ENCODE data around the gene CFAP92.

Gene CFAP92

DNA sequence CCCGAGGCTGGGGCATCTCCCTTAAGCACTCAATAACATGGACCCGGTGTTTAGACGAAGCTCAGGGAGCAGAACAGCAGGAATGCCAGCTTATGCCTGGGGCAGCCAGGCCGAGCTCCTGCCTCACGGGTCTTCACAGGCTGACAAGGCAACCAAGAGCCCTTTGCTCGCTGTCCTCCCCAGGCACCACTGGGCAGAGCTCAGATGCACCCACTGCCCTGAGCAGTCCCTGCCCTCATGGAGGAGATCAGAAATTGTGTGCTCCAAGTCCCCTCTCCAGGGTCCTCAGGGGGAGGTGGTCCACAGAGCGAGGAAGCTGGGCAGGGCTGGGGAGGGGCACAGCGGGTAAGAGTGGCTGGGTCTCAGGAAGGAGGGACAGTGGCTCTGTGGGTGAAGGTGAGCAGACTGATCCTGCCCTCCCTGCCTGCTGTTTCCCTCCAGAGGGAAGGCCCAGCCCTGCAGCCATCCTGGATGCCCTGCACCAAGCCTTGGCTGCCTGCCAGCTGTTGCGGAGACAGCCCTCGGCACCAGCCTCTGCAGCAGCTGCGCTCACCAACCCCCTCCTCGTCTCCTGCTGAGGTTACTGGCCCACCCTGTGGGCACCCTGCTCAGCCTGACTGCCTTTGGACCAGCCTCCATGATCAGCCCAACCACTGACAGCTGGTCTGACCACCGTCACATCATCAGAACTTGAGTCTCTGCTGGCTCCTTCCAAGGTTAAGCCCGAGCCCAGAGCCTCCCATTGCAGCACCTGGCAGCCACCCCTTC lies 45.6 kb upstream of the CFAP92 start:
- H4K20me1 ChIP-seq (ENCODE audit: insufficient read depth, low read length) = no peaks in the 10 kb centered on the region
- no peaks in the 10 kb centered on the region; the same call in 1 of the 2 replicates for H3K36me3 ChIP-seq (ENCODE audit: insufficient read depth, low read length)
- peaks cover 13% of the 10 kb centered on the region for H3K27me3 ChIP-seq (ENCODE audit: insufficient read depth, low read length)
- no peak overlapping the region for H3K4me2 ChIP-seq (ENCODE audit: low read length)
- no peak overlapping the region for H2AFZ ChIP-seq (ENCODE audit: low read length)
- H3K4me3 ChIP-seq (ENCODE audit: low read depth, low read length, poor library complexity, severe bottlenecking) = no peak overlapping the region
- H3F3A ChIP-seq (ENCODE audit: insufficient read depth, low read length) = no peaks in the 10 kb centered on the region
- no peaks in the 10 kb centered on the region for H3K9me2 ChIP-seq (ENCODE audit: low read depth, low read length)
- no peak overlapping the region for H3K27ac ChIP-seq (ENCODE audit: low read depth, low read length, poor library complexity, severe bottlenecking)
- H3K4me1 ChIP-seq (ENCODE audit: insufficient read depth, low read length, severe bottlenecking) = no peaks in the 10 kb centered on the region
- TF ChIP-seq, protein P1, sequence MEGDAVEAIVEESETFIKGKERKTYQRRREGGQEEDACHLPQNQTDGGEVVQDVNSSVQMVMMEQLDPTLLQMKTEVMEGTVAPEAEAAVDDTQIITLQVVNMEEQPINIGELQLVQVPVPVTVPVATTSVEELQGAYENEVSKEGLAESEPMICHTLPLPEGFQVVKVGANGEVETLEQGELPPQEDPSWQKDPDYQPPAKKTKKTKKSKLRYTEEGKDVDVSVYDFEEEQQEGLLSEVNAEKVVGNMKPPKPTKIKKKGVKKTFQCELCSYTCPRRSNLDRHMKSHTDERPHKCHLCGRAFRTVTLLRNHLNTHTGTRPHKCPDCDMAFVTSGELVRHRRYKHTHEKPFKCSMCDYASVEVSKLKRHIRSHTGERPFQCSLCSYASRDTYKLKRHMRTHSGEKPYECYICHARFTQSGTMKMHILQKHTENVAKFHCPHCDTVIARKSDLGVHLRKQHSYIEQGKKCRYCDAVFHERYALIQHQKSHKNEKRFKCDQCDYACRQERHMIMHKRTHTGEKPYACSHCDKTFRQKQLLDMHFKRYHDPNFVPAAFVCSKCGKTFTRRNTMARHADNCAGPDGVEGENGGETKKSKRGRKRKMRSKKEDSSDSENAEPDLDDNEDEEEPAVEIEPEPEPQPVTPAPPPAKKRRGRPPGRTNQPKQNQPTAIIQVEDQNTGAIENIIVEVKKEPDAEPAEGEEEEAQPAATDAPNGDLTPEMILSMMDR (IDR thresholded peaks at IDR 0.05; ENCODE audit: low read length) = no peak
- no peak for TF ChIP-seq EZH2 (IDR thresholded peaks at IDR 0.05; ENCODE audit: borderline replicate concordance, low read length)
- H3K9ac ChIP-seq (ENCODE audit: low read length) = no peak overlapping the region
- no peaks in the 10 kb centered on the region for H3K79me2 ChIP-seq (ENCODE audit: insufficient read depth, low read length)
- no peaks in the 10 kb centered on the region for H3K9me3 ChIP-seq (ENCODE audit: low read length)

DNA sequence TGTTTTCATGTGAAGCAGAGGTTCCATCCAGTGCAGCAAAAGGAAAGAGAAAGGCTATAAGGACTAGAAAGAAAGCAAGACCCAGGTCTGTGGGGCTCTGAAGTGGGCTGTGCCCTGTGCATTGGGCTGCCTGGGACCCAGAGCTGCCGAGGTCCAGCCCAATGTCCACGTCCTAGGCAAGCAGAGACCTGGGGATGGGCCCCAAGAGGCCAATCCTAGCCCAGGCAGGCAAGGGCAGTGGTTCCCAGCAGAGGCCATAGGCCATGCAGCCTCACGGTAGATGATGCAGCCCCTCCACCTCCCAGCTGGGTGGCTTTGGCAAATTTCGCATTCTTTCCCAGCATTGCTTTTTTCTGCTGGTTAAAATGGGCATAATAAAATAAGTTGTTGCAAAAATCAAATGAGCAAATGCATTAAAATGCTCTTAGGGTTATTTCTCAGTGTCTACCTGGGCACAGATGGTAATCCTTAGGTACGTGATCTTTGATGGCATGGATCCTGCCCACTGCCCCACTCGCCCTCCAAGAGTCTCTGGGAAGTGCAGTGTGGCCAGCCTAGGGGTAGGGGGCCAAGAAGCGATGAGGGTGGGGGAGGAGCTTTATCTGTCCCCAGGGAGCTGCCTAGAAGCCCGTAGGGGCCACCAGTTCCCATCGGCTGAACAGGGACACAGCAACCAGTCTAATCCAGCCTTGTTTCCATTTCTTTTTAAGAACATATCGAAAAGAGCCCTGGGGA lies 44.4 kb upstream of the CFAP92 start:
- H3K9me2 ChIP-seq (ENCODE audit: low read depth, low read length) = no peaks in the 10 kb centered on the region
- H3K4me2 ChIP-seq (ENCODE audit: low read length) = no peak overlapping the region
- no peaks in the 10 kb centered on the region for H3K79me2 ChIP-seq (ENCODE audit: insufficient read depth, low read length)
- no peaks in the 10 kb centered on the region for H3K9me3 ChIP-seq (ENCODE audit: low read length)
- H3K36me3 ChIP-seq (ENCODE audit: insufficient read depth, low read length) = no peaks in the 10 kb centered on the region
- H4K20me1 ChIP-seq (ENCODE audit: insufficient read depth, low read length) = no peaks in the 10 kb centered on the region
- H3F3A ChIP-seq (ENCODE audit: insufficient read depth, low read length) = no peaks in the 10 kb centered on the region
- peaks cover 13% of the 10 kb centered on the region for H3K27me3 ChIP-seq (ENCODE audit: insufficient read depth, low read length)
- H3K9ac ChIP-seq (ENCODE audit: low read length) = no peak overlapping the region
- H2AFZ ChIP-seq (ENCODE audit: low read length) = no peak overlapping the region
- H3K4me1 ChIP-seq (ENCODE audit: insufficient read depth, low read length, severe bottlenecking) = no peaks in the 10 kb centered on the region
- H3K27ac ChIP-seq (ENCODE audit: low read depth, low read length, poor library complexity, severe bottlenecking) = no peak overlapping the region
- H3K4me3 ChIP-seq (ENCODE audit: low read depth, low read length, poor library complexity, severe bottlenecking) = no peak overlapping the region
- TF ChIP-seq EZH2 (IDR thresholded peaks at IDR 0.05; ENCODE audit: borderline replicate concordance, low read length) = no peak
- TF ChIP-seq, protein P1 (IDR thresholded peaks at IDR 0.05; ENCODE audit: low read length) = no peak

DNA sequence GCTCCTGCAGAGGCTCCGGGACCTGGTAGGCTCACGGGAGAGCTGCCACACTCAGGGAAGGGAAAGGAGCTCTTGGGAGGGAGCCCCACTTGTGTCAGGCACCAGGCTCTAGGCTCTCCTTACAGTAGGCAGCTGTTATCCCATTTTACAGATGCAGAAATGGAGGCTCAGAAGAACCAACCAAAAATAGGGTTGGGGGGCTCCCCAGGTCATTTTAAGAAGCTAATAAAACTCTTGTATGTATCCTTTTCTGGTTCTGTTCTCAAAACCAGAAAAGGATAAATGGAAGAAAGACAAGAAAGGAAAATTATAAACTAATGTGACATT lies 43.2 kb upstream of the CFAP92 start:
- H3K4me2 ChIP-seq (ENCODE audit: low read length) = no peak overlapping the region
- no peaks in the 10 kb centered on the region for H3K9me2 ChIP-seq (ENCODE audit: low read depth, low read length)
- no peaks in the 10 kb centered on the region for H3K9me3 ChIP-seq (ENCODE audit: low read length)
- H2AFZ ChIP-seq (ENCODE audit: low read length) = no peak overlapping the region
- H3K27ac ChIP-seq (ENCODE audit: low read depth, low read length, poor library complexity, severe bottlenecking) = no peak overlapping the region
- no peak for TF ChIP-seq EZH2 (IDR thresholded peaks at IDR 0.05; ENCODE audit: borderline replicate concordance, low read length)
- TF ChIP-seq, protein P1 (IDR thresholded peaks at IDR 0.05; ENCODE audit: low read length) = no peak
- no peak overlapping the region for H3K9ac ChIP-seq (ENCODE audit: low read length)
- H3K36me3 ChIP-seq (ENCODE audit: insufficient read depth, low read length) = no peaks in the 10 kb centered on the region
- peaks cover 13% of the 10 kb centered on the region for H3K27me3 ChIP-seq (ENCODE audit: insufficient read depth, low read length)
- H3K79me2 ChIP-seq (ENCODE audit: insufficient read depth, low read length) = no peaks in the 10 kb centered on the region
- H4K20me1 ChIP-seq (ENCODE audit: insufficient read depth, low read length) = no peaks in the 10 kb centered on the region
- H3K4me3 ChIP-seq (ENCODE audit: low read depth, low read length, poor library complexity, severe bottlenecking) = no peak overlapping the region
- H3K4me1 ChIP-seq (ENCODE audit: insufficient read depth, low read length, severe bottlenecking) = no peaks in the 10 kb centered on the region
- no peaks in the 10 kb centered on the region for H3F3A ChIP-seq (ENCODE audit: insufficient read depth, low read length)

Measured in OCI-LY1 (cell line).